HG03175 (cell line): ENCODE measurements around the gene KRTAP12-4.
"Not testable (repeated sequence)": the region's sequence is repeated elsewhere in the genome, so short reads cannot be mapped to it uniquely, and the experiment has no call there.

Experiments used
- ATAC-seq: cut with Tn5 transposase; IDR thresholded peaks from one replicate; pipeline ENCODE4 v1.9.1; 2021; ENCODE audit warnings: mild to moderate bottlenecking, moderate library complexity; ENCODE audit not compliant: unreplicated experiment

Gene KRTAP12-4

GRCh38 chr21:44637018-44637850 is 17.2 kb downstream of the KRTAP12-4 start, which contains the start of gene KRTAP10-10:
TSS of gene KRTAP10-10 (plus strand) at chr21:44637356. CDS start at chr21:44637418, 62 bp downstream.
- no peak for ATAC-seq

- ATAC-seq, result no peak
These were observed 18.0 kb downstream of the KRTAP12-4 start for GRCh38 chr21:44636209-44637017.

DNA sequence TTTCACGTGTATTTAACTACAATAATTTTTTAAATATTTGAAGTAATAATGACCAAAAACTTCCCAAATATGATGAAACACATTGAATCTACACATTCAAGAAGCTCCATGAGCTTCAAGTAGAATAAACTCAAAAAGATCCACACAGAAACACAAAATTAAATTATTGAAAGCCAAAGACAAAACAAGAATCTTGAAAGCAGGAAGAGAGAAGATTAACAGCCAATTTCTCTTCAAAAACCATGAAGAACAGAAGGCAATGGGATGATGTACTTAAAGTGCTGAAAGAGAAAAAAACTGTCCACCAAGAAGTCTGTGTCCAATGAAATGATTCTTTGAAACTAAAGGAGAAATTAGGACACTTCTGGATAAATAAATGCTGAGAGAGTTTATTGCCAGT is 22.4 kb downstream of the KRTAP12-4 start:
- ATAC-seq, result no peak

GRCh38 chr21:44630440-44630839 is 24.0 kb downstream of the KRTAP12-4 start:
- no peak for ATAC-seq

DNA sequence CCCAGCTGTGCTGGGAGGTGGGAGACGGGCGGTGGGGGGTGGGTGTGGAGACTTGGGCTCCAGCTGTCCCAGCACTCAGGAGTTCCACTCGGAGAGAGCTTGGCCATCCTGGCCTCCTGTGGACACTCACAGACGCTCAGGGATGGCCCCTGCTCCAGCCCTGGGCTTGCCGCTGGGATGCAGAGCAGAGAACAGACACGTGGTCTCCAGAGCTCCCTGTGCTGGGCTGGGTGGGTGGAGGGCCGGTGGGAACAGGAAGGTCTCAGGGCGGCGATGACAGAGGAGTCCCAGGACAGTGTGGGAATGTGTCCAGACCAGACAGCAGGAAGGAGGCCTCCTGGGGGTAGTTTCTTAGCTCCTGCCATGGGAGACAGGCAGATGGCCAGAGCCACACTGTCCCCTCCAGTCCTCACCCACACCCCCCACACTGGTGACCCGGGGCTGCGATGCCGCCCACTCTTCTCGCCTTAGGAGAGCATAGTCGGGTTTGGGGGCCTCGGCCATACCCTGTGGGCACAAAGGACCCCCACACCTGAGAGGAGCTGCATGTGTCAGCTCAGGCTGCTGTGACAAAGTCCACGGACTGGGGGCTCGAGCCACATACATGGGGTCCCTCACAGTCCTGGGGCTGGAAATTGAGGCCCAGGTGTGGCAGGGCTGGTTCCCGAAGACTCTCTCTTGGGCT is 25.6 kb downstream of the KRTAP12-4 start:
- no peak for ATAC-seq

- not testable (repeated sequence) for ATAC-seq
These were observed 26.6 kb downstream of the KRTAP12-4 start for GRCh38 chr21:44627831-44628233.

DNA sequence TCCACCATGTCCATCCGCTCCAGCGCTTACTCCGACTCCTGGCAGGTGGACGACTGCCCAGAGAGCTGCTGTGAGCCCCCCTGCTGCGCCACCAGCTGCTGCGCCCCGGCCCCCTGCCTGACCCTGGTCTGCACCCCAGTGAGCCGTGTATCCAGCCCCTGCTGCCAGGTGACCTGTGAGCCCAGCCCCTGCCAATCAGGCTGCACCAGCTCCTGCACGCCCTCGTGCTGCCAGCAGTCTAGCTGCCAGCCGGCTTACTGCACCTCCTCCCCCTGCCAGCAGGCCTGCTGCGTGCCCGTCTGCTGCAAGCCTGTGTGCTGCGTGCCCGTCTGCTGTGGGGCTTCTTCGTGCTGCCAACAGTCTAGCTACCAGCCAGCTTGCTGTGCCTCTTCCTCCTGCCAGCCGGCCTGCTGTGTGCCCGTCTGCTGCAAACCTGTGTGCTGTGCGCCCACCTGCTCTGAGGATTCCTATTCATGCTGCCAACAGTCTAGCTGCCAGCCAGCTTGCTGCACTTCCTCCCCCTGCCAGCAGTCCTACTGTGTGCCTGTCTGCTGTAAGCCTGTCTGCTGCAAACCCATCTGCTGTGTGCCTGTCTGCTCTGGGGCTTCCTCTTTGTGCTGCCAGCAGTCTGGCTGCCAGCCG is 27.2 kb downstream of the KRTAP12-4 start:
- ATAC-seq, result not testable (repeated sequence)

GRCh38 chr21:44626673-44627143 is 27.8 kb downstream of the KRTAP12-4 start, which contains the start of gene KRTAP10-9:
TSS of gene KRTAP10-9 (plus strand) at chr21:44627093. CDS start at chr21:44627172, 79 bp downstream.
- no peak for ATAC-seq

DNA sequence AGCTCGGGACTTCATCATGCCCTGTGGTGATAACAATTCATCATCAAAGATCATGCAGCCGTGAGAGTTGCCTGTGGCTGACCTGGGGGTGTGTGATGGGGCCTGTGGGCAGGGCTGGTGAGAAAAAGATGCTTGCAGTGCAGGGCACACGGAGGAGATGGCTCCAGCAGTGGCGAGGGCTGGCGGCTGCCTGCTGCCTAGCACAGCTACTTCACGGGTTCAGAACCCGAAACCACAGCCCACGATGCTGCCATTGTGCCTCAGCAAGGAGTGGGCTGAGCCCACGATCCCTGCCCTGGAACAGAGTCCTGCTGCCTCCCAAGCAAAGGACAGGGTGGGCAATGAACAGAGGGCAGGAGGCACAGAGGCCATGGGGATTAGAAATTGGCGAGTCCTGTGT is 28.2 kb downstream of the KRTAP12-4 start:
- ATAC-seq, result no peak

DNA sequence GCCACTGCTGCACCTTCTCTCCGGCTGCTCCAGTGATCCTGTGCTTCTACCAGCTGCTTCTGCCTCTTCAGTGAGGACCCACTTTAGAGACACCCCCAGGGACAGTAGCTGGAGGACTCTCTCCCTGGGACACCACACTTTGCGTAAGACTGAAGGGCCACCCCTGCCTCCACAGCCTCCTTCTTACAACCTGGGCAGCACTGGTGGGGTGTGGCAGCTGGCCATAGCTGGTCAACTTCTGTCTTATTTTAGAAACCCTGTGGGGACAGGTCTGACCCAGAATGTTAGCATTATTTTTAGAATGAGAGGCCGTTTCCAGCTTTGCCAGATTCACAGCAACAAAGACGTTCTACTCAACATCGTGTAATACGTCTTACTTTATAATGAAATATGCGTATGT is 28.7 kb downstream of the KRTAP12-4 start:
- no peak for ATAC-seq

- ATAC-seq, result no peak
These were observed 30.9 kb downstream of the KRTAP12-4 start for GRCh38 chr21:44623575-44623974.

GRCh38 chr21:44619886-44620285 is 34.6 kb downstream of the KRTAP12-4 start:
- ATAC-seq, result no peak

GRCh38 chr21:44618909-44619308 is 35.5 kb downstream of the KRTAP12-4 start:
- ATAC-seq, result no peak

GRCh38 chr21:44618504-44618903 is 36.0 kb downstream of the KRTAP12-4 start:
- no peak for ATAC-seq

DNA sequence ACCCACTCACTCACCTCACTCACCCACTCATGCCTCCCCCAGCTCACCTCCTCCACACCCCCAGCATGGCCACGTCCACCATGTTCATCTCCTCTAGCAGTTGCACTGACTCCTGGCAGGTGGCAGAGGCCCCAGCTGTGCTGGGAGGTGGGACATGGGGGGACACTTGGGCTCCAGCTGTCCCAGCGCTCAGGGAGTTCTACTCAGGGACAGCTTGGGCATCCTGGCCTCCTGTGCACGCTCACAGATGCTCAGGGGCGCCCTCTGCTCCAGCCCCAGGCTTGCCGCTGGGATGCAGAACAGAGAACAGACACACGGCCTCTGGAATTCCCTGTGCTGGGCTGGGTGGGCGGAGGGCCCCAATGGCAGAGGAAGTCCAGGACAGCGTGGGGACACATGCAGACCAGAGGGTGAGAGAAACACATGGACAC is 37.4 kb downstream of the KRTAP12-4 start:
- ATAC-seq, result no peak

- ATAC-seq, result no peak
These were observed 37.9 kb downstream of the KRTAP12-4 start for GRCh38 chr21:44616591-44616926.

GRCh38 chr21:44615911-44616590 is 38.4 kb downstream of the KRTAP12-4 start:
- no peak for ATAC-seq

DNA sequence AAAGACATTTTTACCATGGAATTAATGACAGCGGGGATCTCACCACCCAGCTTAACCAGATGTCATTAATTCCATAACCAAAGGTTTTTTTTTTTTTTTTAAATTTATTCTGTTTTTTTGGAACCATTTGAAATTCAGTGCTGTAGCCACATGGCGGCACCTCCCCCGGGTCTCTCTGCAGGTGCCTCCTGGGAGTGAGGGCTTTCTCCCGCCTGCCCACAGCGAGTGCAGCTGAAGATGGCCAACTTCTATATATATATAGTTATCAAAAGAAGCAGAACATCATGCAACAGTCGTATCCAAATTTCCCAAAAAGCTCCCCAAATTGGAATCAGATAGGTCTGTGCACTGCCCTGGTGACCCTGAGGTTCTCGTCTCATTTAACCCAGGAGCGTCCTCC is 39.0 kb downstream of the KRTAP12-4 start:
- ATAC-seq, result no peak

DNA sequence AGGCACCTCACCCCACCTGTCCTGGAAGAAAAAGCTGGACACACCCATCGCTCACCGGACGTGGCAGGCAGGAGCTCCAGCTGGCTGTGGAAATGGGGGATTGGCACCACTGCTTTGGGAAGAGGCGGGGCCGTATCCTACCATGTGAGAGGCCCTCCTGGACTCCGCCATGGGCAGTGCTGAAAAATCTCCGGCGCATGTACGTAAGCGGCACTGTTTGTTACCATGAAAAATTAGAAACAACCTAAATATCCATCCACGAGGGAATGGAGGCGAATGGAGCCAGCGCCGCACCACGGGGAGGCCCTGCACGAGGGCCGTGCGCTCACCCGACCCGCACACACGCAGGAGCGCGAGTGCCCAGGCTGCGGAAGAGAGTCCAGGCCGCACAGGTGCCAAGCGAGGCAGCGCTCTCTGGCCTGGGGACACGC is 39.5 kb downstream of the KRTAP12-4 start:
- no peak for ATAC-seq

- no peak for ATAC-seq
These were observed 40.3 kb downstream of the KRTAP12-4 start for GRCh38 chr21:44614161-44614631.
